HG02798 (cell line): ENCODE results near the gene ADAM12.

Experiments used
- ATAC-seq: cut with Tn5 transposase; IDR thresholded peaks from one replicate; pipeline ENCODE4 v1.9.1; 2021; ENCODE audit warnings: mild to moderate bottlenecking; ENCODE audit not compliant: unreplicated experiment, poor library complexity

Gene ADAM12

DNA sequence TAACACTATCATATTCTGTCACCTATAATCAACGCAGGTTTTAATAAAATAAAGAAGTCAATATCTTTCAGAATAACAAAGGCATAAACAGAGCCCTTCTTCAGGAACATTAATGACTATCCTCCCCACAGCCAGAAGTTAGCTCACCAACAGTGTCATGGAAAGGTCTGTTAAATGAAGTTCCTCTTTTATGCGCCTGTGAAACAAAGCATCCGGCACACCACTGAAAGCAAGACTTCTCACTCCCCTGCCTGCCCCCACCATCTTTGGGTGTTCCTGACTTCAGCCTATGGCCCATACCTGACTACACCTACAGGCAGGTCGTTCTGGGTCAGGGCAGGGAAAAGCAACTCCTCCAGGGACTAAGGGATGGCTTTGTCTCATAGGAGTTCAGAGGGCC, 286.5 kb downstream of the ADAM12 start:
- peak; percentile 60 for ATAC-seq

DNA sequence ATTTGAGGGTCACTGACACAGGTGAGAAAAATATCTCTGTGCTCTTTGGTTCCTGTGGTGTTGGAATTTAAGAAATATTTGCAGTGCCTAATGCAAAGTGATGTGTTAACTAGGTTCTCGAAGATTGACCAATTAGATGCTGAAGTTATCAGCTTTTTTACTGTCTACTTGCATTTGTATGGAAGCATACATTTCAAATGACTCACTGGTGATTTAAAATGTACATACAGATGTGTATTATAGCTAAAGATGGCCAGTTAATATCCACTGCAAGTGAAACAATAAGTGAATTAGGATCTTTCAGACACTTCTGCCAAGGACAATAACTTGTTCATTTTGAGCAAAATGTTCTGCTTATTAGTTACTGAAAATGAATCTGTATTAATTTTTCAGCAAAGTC, 287.0 kb downstream of the ADAM12 start:
- no peak for ATAC-seq

DNA sequence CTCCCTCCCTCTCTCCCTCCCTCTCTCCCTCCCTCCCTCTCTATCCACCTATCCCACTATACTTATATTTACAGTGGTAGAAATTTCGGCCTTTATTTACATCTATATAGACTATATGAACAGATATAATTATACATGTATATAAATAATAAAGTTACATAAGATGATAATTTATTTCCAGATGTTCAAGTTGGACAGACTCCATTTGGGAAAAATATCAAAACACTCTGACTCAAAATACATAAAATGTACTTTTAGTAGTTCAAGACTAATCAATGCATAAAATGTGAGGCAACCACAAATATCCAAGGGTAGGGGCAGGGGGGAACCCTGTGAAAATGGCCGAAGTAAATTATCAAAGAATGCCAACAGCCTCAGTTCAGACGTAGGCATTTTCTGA, 288.9 kb downstream of the ADAM12 start:
- ATAC-seq, result no peak

DNA sequence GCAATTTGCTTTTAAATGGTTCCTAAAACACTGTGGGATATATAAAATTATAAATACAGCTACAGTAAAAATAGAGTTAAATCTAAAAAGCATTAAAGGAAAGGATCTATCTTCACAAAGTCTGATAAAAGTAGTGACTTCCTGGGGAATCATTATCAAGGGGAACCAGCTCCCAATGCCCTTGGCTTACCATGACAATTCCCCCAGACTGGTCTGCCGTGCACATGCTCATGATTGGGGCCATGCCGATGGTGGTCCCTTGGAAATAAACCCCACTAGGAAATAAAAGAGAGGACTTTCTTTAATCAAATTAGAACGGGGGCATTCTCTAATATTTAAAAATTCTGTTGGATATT, 290.1 kb downstream of the ADAM12 start:
- ATAC-seq, result no peak

GRCh38 chr10:126097558-126098225, 290.6 kb downstream of the ADAM12 start:
- no peak for ATAC-seq

DNA sequence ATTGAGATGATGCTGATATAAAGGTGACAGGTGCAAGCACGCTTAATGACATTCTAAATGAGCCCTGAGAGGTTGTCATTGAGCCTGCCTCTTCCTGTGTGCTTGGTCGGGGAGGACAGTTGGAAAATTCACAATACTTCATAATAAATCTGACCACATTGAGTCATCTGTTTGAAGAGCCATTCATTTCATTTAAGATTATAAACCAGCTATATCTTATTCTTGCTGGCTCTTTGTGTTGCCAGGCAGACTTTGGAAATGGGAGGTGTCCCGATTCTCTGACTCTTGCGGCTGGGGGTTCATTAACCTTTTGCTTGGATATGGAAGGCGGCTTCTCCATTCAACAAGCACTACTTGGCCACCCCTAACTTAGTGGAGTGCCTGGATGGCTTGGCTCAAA, 293.7 kb downstream of the ADAM12 start:
- ATAC-seq, result no peak

GRCh38 chr10:126092366-126093215, 295.7 kb downstream of the ADAM12 start:
- no peak for ATAC-seq

DNA sequence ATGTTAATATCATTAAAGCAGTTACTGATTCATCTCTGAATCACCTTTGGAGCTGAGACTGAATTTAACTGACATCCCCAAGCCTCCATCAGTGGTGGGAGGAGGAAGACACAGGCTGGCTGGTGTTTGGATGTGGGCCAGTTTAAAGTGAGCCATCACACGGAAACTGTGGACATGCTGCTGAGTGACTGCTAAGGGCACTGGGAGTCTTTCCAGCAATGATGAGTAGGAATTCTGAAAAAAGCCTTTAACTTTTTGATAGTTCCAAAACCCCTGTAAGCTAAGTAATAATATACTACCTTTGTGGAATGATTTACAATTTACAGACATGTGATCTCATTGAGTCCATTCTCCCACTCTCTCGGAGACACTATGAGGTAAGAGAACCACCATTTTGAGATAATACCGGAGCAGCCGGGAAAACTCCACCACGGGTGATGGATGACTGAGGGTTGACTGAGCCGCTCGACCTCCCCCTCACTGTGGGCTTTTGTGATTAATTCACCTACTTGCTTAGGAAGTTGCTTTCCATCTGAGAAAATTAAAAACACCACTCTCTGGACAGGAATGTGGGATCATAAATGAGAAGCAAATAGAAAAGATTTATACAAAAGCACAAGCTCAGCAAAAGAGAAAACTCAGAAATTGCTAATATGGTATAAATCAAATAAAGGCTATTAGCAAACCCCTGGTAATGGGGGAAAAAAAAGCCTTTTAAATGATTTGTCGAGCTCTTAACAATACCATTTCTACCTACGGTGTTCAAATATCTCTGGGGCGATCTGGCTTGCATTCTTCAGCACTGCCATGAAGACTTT, 297.2 kb downstream of the ADAM12 start:
- ATAC-seq, result no peak

GRCh38 chr10:126090443-126090842, 297.8 kb downstream of the ADAM12 start:
- ATAC-seq, result no peak

GRCh38 chr10:126087796-126088505, 300.3 kb downstream of the ADAM12 start:
- ATAC-seq, result no peak

GRCh38 chr10:126087153-126087680, 301.1 kb downstream of the ADAM12 start:
- ATAC-seq, result no peak

DNA sequence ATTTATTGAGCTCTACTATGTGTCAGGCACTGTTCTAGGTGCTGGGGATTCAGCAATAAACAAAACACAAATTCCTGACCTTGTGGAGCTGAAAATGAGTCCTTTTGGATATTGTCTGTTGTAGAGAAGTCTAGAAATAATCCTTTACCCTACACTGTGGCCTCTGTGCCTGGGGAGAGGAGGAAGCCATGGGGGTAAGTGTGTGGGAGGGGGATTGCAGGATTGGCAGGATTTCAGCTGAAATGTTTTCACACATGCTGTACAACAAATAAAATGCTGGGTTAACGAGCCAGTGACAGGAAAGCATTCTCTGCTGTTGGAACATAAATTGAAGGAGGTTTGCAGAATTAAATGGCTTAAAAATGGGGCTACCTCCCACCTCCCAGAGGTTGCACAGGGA, 302.5 kb downstream of the ADAM12 start:
- no peak for ATAC-seq

DNA sequence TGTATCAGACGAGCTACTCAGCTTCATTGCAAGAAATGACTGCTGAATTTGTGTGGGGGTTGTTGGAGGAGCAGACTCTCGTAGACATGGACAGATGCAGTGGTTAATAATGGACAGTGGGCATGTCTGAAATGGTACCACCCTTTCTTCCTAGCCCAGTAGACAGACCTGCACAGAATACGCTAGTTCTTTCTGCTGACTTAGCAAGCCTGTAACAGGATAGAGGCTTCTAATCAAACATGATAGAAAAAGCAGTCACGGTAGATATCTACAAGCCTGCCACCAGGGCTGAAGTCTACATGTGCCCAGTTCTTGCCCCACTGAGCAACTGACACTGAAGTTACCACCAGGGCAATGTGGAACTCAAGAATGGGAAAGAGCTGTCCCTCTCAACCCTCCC, 303.9 kb downstream of the ADAM12 start:
- no peak for ATAC-seq

GRCh38 chr10:126083009-126083408, 305.3 kb downstream of the ADAM12 start:
- no peak for ATAC-seq

- ATAC-seq, result no peak
Measured at GRCh38 chr10:126081841-126082466, 306.3 kb downstream of the ADAM12 start.

GRCh38 chr10:126080879-126081411, 307.3 kb downstream of the ADAM12 start:
- ATAC-seq, result no peak

GRCh38 chr10:126080291-126080825, 307.9 kb downstream of the ADAM12 start:
- ATAC-seq, result no peak

GRCh38 chr10:126075009-126075408, 313.3 kb downstream of the ADAM12 start:
- ATAC-seq, result no peak

DNA sequence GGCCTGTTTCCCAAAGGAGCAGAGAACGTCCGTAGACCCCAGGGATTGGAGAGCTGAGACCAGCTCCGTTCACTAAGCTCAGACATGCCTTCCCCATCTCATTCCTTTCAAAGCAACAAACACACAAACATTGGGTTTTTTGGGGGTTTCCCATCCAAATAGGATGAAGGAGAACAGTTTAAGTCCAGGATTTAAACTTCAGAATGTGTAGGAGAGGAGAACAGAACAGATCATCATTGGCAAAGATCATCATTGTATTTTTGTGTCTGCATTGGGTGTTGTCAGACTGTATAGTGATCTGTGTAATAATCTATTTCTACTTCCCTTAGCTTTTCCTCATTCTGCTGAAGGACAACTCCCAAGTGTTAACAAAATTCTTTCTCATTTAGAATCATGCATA, 314.0 kb downstream of the ADAM12 start:
- no peak for ATAC-seq
